Central memory CD4-positive, alpha-beta T cell (primary cell): ENCODE data around the gene MAP4.

Experiments used
- DNase-seq: peaks from one replicate; pipeline ENCODE4 v3.0.0; 2022

MAP4 gene

GRCh38 chr3:47859956-47860605 is 156.1 kb downstream of the MAP4 start:
- DNase-seq: no peak

- no peak for DNase-seq
Measured at GRCh38 chr3:47857151-47857550, 159.1 kb downstream of the MAP4 start.

DNA sequence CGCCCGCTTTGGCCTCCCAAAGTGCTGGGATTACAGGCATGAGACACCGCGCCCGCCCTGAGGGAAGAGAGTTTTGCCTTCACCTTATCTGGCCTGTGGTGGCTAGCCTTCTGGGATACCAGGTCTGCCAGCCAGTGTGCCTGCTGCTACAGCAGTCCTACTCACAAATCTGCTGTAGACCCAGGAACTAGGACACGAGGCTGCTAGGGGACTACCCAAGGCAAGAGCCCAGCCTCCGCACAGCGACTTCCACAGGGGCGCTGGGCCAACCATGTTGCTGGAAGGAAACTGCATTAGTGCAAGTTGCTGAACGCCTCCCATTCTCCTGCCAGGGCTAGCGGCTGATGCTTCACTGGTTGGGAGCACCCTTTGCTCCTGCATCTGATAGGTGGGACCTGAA is 159.5 kb downstream of the MAP4 start:
- no peak for DNase-seq

DNA sequence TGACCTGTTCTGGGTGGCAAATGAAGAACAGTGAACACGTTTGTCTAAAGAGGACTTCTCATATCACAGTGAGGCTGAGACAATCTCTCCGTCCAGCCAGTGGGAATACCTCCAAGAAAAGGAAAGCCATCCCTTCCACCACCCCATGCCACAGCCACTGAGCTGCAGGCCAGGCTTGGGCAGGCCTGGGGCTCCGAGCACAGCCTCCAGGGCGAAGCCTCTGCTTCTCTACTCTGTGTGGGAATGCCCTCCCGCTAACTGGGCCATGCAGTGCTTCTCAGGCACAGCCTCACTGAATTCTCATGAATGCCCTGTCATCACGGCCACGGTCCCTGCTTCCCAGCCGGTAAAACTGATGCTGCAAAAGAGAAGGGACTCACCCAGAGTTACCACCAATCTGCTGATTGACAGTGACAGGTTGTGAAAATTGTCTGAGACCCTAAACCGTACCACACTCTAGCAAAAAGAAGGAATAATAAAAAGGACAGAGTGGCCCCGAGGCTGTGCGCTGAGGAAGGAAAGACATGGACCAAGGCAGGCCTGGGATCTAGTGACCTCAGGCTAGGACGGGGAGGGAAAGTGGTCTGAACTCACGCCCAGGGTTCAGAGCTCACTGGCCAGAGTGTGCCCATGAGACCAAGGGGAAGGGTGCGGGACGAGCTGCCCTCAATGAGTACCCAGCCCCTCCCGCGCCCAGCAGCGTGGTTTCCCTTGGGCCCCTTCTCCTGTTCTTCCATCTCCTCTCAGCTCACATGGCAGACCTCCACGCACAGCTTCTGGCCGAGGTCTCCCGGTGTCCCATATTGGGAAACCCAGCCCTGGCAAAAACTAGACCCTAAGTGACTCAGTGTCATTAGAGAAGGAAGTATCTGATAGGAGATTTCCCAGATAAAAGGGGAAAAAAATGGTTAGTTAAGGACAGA is 160.5 kb downstream of the MAP4 start:
- no peak for DNase-seq

DNA sequence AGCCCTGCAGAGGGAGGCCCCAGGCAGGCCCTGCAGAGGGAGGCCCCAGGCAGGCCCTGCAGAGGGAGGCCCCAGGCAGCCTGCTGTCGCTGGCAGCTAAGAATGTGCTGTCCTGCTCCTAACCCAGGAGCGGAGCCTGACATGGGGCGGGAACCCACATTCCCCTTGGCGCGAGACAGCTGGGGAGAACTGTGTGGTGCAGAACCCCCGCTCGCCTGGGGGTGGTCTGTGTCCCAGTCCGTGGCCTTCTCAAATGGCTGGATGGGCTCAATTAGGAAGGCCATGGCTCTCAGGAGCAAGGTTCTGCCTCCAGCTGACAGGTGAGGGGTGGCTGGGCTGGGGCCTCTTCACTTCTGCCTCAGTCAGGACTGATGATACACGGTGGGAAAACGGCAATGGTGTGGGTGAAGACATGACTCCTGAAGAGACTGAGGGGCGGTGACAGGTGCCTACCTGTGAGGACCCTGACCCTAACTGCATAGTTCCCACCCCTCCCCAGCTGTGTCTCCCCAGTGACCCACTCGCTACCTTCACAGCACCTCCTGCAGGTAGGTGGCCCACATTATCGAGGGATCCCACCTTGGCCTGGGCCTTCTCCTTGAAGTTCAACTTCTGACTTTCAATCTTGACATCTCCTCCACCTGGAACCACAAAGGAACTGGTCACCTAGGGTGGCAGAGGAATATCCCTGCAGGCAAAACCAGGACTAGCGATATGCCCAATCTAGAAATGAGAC is 161.3 kb downstream of the MAP4 start:
- no peak for DNase-seq

- no peak for DNase-seq
Measured at GRCh38 chr3:47854267-47854666, 161.9 kb downstream of the MAP4 start.

GRCh38 chr3:47852604-47853602 is 163.3 kb downstream of the MAP4 start:
- DNase-seq: no peak

GRCh38 chr3:47851888-47852603 is 164.2 kb downstream of the MAP4 start:
- DNase-seq: no peak

- no peak for DNase-seq
Measured at GRCh38 chr3:47850564-47851410, 165.4 kb downstream of the MAP4 start.

GRCh38 chr3:47849699-47850563 is 166.3 kb downstream of the MAP4 start:
- no peak for DNase-seq

GRCh38 chr3:47849186-47849698 is 167.0 kb downstream of the MAP4 start:
- no peak for DNase-seq

- DNase-seq: no peak
Measured at GRCh38 chr3:47848599-47849117, 167.6 kb downstream of the MAP4 start.

GRCh38 chr3:47847801-47848518 is 168.3 kb downstream of the MAP4 start:
- no peak for DNase-seq

- DNase-seq: no peak
Measured at GRCh38 chr3:47847260-47847659, 169.0 kb downstream of the MAP4 start.

DNA sequence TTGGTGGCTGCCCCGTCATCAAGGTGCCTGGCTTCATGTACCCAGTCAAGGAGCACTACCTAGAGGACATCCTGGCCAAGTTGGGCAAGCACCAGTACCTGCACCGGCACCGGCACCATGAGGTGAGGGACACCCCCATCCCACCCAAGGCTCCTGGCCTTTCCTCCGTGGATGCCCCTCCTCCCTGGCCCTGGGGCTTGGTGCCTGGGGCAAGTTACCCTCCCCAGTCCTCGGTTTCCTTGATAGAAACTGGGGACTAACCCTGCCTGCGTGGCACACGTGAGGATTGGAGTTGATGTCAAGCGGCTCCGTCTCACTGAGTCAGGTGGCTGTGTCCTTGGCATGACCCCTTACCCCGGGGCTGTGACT is 169.4 kb downstream of the MAP4 start:
- no peak for DNase-seq

- no peak for DNase-seq
Measured at GRCh38 chr3:47846186-47846879, 169.9 kb downstream of the MAP4 start.

- DNase-seq: no peak
Measured at GRCh38 chr3:47841786-47842349, 174.3 kb downstream of the MAP4 start.
